Pons (tissue), 1 donor: Measurements from ENCODE around the gene PIK3C2G.
"Not testable (repeated sequence)": the region's sequence is repeated elsewhere in the genome, so short reads cannot be mapped to it uniquely, and the experiment has no call there.

Source experiments
- DNase-seq: peaks from one replicate; pipeline ENCODE4 v3.0.0-alpha.2; 2016; ENCODE audit warnings: low spot score

The PIK3C2G gene

GRCh38 chr12:18261273-18261672 lies at the start of gene PIK3C2G:
Gene PIK3C2G (plus strand): TSS chr12:18261518. CDS start chr12:18282082, 20,564 bp downstream.
- DNase-seq, result no peak

GRCh38 chr12:18217966-18218365 lies 43.4 kb upstream of the PIK3C2G start:
- no peak for DNase-seq

DNA sequence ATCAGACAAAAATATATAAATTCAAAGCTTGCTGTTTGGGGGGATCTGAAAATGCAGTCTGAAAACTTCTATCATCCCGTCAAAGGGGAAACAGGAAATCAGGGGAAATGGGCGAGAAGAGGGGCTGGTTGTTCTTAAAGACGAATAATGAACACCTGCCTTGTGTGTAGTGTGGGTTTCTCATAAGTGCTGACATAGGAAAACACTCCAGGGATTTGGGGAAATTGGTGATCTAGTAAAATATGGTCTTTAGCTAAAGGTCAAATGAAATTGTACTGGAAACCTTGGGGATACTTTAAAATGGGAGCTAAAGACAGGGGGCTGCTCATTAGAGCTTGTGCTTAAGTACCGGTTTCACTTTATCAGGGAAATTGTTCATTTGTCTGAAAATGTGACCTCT lies 39.6 kb upstream of the PIK3C2G start:
- no peak for DNase-seq

GRCh38 chr12:18222699-18223098 lies 38.6 kb upstream of the PIK3C2G start:
- DNase-seq, result no peak

- DNase-seq, result peak; percentile 74
These were observed 36.6 kb upstream of the PIK3C2G start for GRCh38 chr12:18224745-18225144.

DNA sequence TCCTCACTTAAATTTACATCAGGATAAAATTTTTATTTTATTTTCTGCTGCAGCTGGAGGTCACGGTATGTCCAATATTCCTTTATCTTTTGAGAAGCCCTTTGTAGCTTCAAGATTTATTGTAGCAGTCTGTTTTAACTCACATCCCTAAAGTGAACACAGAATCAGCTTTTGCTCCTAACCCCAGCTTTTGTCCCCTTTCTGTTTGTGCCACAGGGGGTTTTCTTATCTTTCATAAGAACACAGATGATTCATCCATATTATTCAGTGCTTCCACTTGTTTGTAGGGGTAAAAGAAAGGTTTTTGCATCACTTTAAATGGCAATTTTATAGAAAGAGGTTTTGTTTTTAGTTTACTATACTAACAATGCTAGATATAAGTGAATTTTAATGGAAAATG lies 21.8 kb upstream of the PIK3C2G start:
- no peak for DNase-seq

GRCh38 chr12:18242380-18243089 lies 18.8 kb upstream of the PIK3C2G start:
- DNase-seq, result no peak

GRCh38 chr12:18243238-18243637 lies 18.1 kb upstream of the PIK3C2G start:
- no peak for DNase-seq

DNA sequence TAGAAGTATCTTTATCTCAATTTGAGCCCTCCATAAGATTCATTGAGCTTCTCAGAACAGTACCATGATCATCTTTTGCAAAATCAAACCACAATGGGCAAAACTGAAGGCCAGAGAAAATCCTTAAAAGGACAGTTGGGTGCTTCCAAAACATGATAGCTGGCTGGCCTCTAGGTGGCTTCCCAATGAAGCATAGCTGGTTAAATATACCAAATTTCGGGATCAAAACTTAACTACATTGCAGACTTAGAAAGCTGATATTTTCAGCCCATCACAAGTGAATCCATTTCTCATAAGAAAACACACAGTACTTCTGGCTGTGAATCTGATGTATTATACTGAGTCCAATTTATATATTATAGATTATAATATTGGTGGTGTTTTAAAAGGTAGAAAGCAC lies 15.3 kb upstream of the PIK3C2G start:
- DNase-seq, result no peak

- DNase-seq, result peak; percentile 82
These were observed 10.9 kb upstream of the PIK3C2G start for GRCh38 chr12:18250313-18250916.

GRCh38 chr12:18254081-18254480 lies 7.2 kb upstream of the PIK3C2G start:
- DNase-seq, result no peak

GRCh38 chr12:18255004-18255403 lies 6.3 kb upstream of the PIK3C2G start:
- DNase-seq, result not testable (repeated sequence)

DNA sequence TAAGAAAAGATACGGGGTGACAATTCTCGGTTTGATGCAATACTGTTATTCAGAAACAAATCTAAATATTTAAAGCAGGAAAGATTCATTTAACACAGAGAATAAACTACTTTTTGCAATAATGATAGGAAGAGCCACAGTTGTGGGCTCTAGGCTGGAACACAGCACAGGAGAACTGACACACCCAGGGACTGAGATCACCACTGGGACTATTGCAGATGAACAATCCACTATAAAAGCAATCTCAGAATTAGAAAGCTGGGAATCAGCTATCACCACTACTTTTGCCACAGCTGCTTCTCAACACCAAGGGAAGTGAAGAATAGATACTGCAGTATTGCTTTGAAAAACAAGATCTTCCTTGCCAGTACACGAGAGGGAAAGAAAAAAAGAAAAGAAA lies 4.1 kb upstream of the PIK3C2G start:
- DNase-seq, result no peak

GRCh38 chr12:18258929-18259328 lies 2.4 kb upstream of the PIK3C2G start:
- DNase-seq, result no peak

DNA sequence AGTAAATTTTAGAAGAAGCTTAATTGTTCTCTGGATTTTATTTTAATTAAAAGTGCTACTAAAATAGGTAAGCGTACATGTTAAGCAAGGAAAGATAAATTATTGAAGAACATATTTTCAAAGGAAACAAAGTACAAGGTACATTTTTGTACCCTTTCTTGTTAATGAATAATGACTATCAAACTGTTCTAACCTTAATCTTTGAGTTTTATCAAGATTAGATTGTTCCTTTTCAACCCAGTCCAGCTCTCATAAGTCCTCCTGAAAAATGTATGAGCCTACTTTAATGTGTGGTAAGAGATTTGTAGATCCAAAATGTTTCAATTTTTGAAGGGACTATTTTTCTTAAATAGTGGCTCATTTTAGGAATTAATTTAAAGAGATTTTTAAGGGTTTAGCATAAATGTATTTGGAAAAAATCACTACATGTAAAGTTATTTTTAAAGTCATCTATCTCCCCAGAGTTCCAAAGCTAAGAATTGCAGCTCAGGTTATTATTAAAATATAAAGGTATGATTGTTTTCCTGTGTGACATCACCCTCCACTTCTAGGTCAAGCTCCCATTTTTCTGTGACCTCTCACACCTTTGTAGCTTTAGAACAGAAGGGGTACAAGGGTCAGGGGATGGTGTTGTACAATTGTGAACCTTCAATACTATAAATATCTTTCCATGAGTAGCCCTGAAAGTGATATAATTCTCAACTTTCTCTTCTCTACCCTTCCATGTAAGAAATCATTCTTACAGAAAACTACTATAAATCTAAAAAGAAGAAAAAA lies 1.2 kb upstream of the PIK3C2G start:
- DNase-seq, result no peak

DNA sequence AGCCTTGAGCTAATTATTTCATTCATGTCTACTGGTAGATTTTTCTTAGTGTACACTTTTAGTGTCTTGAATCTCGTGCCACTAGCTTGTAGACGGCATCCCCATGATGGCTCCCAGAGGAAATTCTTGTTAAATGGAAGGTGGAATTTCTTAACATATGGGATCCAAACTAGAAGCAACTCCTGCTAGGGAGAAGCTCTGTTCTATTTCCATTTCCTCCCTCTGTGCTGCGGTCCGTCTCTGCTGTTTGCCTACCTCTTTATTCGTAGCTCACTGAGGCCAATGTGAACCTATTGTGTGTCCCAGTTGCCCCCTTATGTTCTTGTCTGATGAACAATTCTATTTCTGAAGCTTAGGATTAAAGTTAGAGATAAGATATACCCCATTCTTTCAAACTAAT lies 588 bp downstream of the PIK3C2G start:
- no peak for DNase-seq

GRCh38 chr12:18262514-18262913 lies 1.2 kb downstream of the PIK3C2G start:
- no peak for DNase-seq

- no peak for DNase-seq
These were observed 3.3 kb downstream of the PIK3C2G start for GRCh38 chr12:18264581-18265075.

- no peak for DNase-seq
These were observed 6.2 kb downstream of the PIK3C2G start for GRCh38 chr12:18267427-18268099.

- DNase-seq, result no peak
These were observed 9.7 kb downstream of the PIK3C2G start for GRCh38 chr12:18270958-18271460.

GRCh38 chr12:18275981-18276380 lies 14.7 kb downstream of the PIK3C2G start:
- DNase-seq, result no peak

DNA sequence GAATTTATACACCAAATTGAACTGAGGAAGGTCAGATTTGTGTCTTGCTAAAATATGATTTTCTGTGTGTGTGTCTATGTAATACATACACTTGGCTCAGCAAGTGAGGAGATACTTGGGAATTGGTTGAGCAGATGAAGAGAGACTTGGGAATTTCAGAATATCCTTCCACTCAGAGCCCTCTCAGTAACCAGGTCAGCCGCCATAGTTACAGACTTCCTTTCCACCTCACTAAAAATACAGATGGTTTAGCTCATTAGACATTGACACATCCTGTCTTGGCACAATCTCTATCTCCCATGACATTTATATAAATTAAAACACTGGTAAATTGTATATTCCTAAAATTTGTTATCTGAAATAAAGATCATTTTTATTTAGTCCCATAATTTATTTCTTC lies 15.9 kb downstream of the PIK3C2G start:
- DNase-seq, result no peak
